PFSK-1 (cell line): ENCODE data around the gene PTPRN2.

ENCODE experiments used
- FOXP2 ChIP-seq: optimal IDR thresholded peaks from 2 replicates; pipeline ENCODE3; 2011; ENCODE audit warnings: borderline replicate concordance, control low read depth, inconsistent platforms; ENCODE audit not compliant: insufficient read depth; ENCODE audit errors: extremely low read length, extremely low read depth
- POLR2AphosphoS5 ChIP-seq: IDR thresholded peaks from 2 replicates; pipeline ENCODE4 v1.6.1; 2012; ENCODE audit warnings: low read depth, mild to moderate bottlenecking, control low read depth, low read length, moderate library complexity
- SIN3A ChIP-seq: IDR thresholded peaks from 2 replicates; pipeline ENCODE4 v1.6.1; 2012; ENCODE audit warnings: mild to moderate bottlenecking, low read length, moderate library complexity, borderline replicate concordance; ENCODE audit not compliant: insufficient read depth
- TAF1 ChIP-seq: IDR thresholded peaks from 2 replicates; pipeline ENCODE4 v1.6.1; 2012; ENCODE audit warnings: low read length, control low read depth, borderline replicate concordance; ENCODE audit not compliant: insufficient read depth
- TF ChIP-seq, protein P1 (sequence below), 2 experiments: IDR thresholded peaks; 2 replicates each; pipeline versions ENCODE4 v1.6.1 to v1.8.0; 2011 to 2012; ENCODE audit warnings: low read depth in 2 of 2, low read length in 2 of 2, control low read depth in 1 of 2, inconsistent platforms in 1 of 2, mild to moderate bottlenecking in 1 of 2, moderate library complexity in 1 of 2; ENCODE audit not compliant: insufficient read depth in 1 of 2

Gene PTPRN2

DNA sequence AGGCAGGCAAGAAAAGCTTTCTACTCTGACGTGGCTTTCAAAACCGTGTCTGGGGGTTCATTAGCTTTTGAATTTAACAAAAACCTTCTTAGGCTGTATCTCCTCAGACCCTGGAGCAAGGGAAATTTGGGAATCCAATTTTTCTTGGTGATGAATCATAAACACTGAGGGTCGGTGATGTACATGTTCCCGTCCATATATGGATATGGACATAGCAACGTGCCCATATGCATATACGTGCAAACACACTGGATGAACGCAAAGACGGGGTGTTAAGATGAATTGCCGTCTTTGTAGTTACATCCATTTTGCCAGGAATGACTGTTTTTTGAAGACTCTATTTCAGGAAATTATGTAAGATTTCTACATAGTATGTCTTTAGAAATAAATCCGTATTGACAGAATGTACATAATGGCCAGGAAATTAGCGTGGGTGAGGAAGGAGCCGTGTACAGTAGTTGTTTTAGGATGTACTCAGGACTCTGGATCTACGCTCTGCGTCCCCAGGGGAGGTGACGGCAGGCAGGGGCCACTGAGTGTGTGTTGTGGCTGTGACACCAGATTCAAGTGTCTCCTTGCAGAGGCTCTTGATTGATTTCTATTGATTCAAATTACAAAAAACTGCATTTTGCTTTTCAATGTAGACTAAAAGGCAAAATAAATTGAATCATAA, 1012.6 kb downstream of the PTPRN2 start:
- TF ChIP-seq, protein P1, sequence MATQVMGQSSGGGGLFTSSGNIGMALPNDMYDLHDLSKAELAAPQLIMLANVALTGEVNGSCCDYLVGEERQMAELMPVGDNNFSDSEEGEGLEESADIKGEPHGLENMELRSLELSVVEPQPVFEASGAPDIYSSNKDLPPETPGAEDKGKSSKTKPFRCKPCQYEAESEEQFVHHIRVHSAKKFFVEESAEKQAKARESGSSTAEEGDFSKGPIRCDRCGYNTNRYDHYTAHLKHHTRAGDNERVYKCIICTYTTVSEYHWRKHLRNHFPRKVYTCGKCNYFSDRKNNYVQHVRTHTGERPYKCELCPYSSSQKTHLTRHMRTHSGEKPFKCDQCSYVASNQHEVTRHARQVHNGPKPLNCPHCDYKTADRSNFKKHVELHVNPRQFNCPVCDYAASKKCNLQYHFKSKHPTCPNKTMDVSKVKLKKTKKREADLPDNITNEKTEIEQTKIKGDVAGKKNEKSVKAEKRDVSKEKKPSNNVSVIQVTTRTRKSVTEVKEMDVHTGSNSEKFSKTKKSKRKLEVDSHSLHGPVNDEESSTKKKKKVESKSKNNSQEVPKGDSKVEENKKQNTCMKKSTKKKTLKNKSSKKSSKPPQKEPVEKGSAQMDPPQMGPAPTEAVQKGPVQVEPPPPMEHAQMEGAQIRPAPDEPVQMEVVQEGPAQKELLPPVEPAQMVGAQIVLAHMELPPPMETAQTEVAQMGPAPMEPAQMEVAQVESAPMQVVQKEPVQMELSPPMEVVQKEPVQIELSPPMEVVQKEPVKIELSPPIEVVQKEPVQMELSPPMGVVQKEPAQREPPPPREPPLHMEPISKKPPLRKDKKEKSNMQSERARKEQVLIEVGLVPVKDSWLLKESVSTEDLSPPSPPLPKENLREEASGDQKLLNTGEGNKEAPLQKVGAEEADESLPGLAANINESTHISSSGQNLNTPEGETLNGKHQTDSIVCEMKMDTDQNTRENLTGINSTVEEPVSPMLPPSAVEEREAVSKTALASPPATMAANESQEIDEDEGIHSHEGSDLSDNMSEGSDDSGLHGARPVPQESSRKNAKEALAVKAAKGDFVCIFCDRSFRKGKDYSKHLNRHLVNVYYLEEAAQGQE (IDR thresholded peaks at IDR 0.05; ENCODE audit: insufficient read depth in 1 of 2, low read depth in 2 of 2, low read length in 2 of 2), result no peak
- TF ChIP-seq SIN3A (no peak), FOXP2 (no peak), POLR2AphosphoS5 (no peak), TAF1 (no peak)

DNA sequence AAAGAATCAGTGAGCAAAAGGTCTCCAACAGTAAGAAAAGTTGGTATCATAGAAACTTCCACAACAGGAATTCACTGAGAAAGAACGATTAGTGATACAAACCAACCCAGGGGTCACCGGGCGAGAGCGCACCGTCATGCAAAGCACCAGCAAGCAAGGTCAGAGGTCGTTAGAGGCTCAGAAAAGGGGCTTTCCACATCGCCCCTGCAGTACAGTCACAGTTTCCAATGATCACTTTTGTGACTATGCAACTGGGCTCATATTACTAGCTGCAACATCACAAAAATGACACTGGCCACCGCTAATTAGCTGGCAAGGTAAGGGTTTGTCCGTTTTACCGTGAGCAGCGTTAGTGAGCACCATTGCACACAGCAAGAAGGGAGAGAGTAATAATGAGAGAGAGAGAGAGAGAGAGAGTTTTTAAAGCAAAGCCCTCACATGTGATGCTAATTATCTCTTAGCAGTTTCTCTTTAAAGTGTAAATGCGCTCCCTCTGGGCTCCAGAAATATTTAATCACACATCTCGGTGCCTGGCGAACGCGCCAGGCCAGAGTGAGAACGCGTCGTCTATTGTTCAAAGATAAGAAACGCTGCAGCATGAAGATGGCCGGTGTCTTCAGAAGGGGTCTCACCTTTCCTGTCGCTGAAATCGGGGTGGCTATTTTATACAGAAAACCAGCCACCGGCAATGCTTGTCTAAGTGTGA, 1013.4 kb downstream of the PTPRN2 start:
- TF ChIP-seq POLR2AphosphoS5, result no peak
- no peak for TF ChIP-seq FOXP2
- no peak for TF ChIP-seq TAF1
- no peak for TF ChIP-seq SIN3A
- TF ChIP-seq, protein P1 (IDR thresholded peaks at IDR 0.05; ENCODE audit: insufficient read depth in 1 of 2, low read depth in 2 of 2, low read length in 2 of 2), result no peak

DNA sequence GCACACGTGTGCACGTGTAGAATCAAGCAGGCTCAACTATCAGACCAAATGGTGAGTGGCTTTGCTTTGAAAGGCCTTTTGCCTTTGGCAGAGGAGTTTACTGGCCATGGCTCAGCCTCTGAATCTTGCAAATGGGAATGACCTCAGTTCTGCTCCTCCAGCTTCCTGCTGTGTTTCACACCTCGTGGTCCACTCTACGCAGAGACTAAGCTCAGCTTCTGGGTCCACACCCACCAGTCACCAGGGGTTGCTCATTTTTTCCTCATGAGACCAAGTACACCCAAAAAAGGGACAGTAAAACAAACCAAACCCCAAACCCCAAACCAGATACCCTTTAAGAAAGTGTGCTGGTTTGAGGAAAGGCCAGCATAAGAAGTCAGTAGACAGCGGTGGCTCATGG, 1014.4 kb downstream of the PTPRN2 start:
- TF ChIP-seq FOXP2 (no peak), SIN3A (no peak), TAF1 (no peak), POLR2AphosphoS5 (no peak)
- TF ChIP-seq, protein P1 (IDR thresholded peaks at IDR 0.05; ENCODE audit: insufficient read depth in 1 of 2, low read depth in 2 of 2, low read length in 2 of 2), result no peak

DNA sequence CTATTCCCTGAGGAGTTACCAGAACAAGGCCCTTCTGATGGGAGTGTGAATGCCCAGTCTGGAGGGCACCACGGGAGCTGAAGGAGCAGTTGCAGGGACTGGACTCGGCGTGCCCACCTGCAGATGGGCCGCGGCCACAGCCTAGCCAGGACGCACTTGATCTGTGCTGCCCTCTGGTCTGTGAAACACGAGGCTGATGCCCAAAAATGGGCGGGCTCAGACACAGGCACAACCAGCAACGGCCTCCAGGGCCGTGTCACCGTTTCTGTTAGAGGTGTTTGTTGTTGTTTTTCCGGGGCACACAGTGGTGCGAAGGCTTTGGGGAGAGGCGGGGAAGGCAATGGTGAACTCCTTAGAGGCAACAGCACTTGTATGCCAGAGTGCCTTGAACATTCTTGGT, 1015.0 kb downstream of the PTPRN2 start:
- no peak for TF ChIP-seq POLR2AphosphoS5
- TF ChIP-seq, protein P1 (IDR thresholded peaks at IDR 0.05; ENCODE audit: insufficient read depth in 1 of 2, low read depth in 2 of 2, low read length in 2 of 2), result no peak
- TF ChIP-seq SIN3A, result no peak
- no peak for TF ChIP-seq TAF1
- no peak for TF ChIP-seq FOXP2
